ENCODE measurements around the gene SRP9.

SRP9 gene

GRCh38 chr1:225838793-225839192 lies 61.2 kb downstream of the SRP9 start:
- DNase-seq (ENCODE audit: low read depth in 2 of 3, low spot score in 2 of 3): no peak

All from activated CD8-positive, alpha-beta memory T cell treated with anti-CD3 and anti-CD28 coated beads for 48 hours (primary cell).